ENCODE results near the gene CNKSR3.
A peak's percentile ranks its signal among the peaks of the same experiment; 100 is the strongest.

Gene CNKSR3

GRCh38 chr6:154496793-154497517 lies 13.5 kb downstream of the CNKSR3 start:
- no peak for TF ChIP-seq RAD21 (IDR thresholded peaks at IDR 0.05; ENCODE audit: low read depth)
- no peak for TF ChIP-seq CEBPB (IDR thresholded peaks at IDR 0.05)
- no peak for TF ChIP-seq EP300 (IDR thresholded peaks at IDR 0.05; ENCODE audit: borderline replicate concordance)
- no peak for TF ChIP-seq EGR1 (IDR thresholded peaks at IDR 0.05)
- TF ChIP-seq, protein P1, sequence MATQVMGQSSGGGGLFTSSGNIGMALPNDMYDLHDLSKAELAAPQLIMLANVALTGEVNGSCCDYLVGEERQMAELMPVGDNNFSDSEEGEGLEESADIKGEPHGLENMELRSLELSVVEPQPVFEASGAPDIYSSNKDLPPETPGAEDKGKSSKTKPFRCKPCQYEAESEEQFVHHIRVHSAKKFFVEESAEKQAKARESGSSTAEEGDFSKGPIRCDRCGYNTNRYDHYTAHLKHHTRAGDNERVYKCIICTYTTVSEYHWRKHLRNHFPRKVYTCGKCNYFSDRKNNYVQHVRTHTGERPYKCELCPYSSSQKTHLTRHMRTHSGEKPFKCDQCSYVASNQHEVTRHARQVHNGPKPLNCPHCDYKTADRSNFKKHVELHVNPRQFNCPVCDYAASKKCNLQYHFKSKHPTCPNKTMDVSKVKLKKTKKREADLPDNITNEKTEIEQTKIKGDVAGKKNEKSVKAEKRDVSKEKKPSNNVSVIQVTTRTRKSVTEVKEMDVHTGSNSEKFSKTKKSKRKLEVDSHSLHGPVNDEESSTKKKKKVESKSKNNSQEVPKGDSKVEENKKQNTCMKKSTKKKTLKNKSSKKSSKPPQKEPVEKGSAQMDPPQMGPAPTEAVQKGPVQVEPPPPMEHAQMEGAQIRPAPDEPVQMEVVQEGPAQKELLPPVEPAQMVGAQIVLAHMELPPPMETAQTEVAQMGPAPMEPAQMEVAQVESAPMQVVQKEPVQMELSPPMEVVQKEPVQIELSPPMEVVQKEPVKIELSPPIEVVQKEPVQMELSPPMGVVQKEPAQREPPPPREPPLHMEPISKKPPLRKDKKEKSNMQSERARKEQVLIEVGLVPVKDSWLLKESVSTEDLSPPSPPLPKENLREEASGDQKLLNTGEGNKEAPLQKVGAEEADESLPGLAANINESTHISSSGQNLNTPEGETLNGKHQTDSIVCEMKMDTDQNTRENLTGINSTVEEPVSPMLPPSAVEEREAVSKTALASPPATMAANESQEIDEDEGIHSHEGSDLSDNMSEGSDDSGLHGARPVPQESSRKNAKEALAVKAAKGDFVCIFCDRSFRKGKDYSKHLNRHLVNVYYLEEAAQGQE (IDR thresholded peaks at IDR 0.05; ENCODE audit: low read depth) = no peak
- TF ChIP-seq YY1 (IDR thresholded peaks at IDR 0.05; ENCODE audit: low read depth) = no peak
- no peak for TF ChIP-seq TEAD4 (IDR thresholded peaks at IDR 0.05)
- no peak for TF ChIP-seq ZBTB7A (IDR thresholded peaks at IDR 0.05; ENCODE audit: low read depth)
- TF ChIP-seq USF1 (IDR thresholded peaks at IDR 0.05) = no peak

DNA sequence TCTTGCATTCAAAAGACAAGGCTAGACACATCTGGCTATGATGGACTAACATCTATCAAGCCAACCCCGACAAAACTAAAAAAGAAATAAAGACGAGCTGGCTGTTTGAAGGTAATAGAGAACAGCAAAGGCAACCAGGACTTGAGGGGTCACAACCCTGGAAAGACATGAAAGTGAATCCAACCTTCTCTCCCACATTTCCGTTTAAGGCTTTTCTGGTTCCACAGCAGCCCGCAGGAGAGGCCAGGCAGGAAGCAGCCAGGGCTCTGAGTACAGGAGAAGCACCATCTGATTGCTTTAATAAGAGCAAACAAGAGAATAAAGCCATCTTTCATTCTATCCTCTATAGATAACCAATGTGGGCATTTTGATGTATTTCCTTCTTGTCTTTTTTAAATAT lies 14.3 kb downstream of the CNKSR3 start:
- TF ChIP-seq USF1 (IDR thresholded peaks at IDR 0.05) (no peak), TCF12 (IDR thresholded peaks at IDR 0.05; ENCODE audit: low read depth) (no peak), EGR1 (IDR thresholded peaks at IDR 0.05) (no peak)
- TF ChIP-seq, protein P1 (IDR thresholded peaks at IDR 0.05; ENCODE audit: low read depth) = no peak

DNA sequence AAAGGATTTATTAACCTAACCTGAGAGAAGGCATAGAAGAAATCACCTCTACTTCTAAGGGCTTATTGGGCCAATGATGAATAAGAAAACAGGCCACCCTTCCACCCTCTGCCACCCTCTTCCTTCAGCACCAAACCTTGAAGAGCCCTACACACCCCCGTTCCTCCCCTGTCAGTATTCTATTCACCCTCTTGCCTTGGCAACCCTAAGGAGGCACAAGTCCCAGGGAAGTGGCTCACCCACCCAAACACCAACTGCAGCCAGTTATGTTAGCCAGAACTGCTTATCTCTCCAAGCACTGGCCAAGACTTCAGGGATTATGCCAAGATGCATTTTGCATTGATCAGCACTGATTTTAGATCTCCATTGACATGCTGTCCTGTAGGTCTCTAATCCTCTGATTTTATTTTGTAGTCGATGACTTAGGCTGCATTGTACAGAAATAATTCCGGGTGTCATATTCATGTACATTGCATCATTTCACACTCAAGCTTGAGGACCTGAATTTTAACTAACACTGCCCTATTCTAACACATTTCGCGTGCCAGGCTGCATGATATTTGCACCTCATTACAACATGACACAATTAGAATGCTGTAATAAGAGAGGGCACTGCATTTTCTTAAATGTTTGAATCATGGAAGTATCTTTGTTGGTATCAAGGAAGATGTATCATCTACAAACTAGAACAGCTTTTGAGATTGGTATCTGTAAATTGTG lies 15.7 kb downstream of the CNKSR3 start:
- no peak for TF ChIP-seq RAD21 (IDR thresholded peaks at IDR 0.05; ENCODE audit: low read depth)

GRCh38 chr6:154491567-154492470 lies 18.7 kb downstream of the CNKSR3 start:
- TF ChIP-seq NFIC (IDR thresholded peaks at IDR 0.05) = no peak
- TF ChIP-seq CEBPB (IDR thresholded peaks at IDR 0.05) = 0 out of 2 replicates have a peak, but pooled peaks have one; percentile 46
- TF ChIP-seq, protein P1 (IDR thresholded peaks at IDR 0.05; ENCODE audit: low read depth) = no peak
- no peak for TF ChIP-seq MAX (IDR thresholded peaks at IDR 0.05)
- no peak for TF ChIP-seq TEAD4 (IDR thresholded peaks at IDR 0.05)

- no peak for TF ChIP-seq TCF12 (IDR thresholded peaks at IDR 0.05; ENCODE audit: low read depth)
- no peak for TF ChIP-seq RAD21 (IDR thresholded peaks at IDR 0.05; ENCODE audit: low read depth)
- TF ChIP-seq, protein P1 (IDR thresholded peaks at IDR 0.05; ENCODE audit: low read depth) = no peak
- no peak for TF ChIP-seq ZBTB7A (IDR thresholded peaks at IDR 0.05; ENCODE audit: low read depth)
- no peak for TF ChIP-seq EP300 (IDR thresholded peaks at IDR 0.05; ENCODE audit: borderline replicate concordance)
- no peak for TF ChIP-seq CREB1 (IDR thresholded peaks at IDR 0.05; ENCODE audit: low read depth)
Observed at GRCh38 chr6:154489822-154490221, 20.7 kb downstream of the CNKSR3 start.
